Measurements from ENCODE around the gene RRM2.

RRM2 gene

GRCh38 chr2:10122500-10123280, at the start of gene RRM2 (continued):
- TF ChIP-seq, protein P1, sequence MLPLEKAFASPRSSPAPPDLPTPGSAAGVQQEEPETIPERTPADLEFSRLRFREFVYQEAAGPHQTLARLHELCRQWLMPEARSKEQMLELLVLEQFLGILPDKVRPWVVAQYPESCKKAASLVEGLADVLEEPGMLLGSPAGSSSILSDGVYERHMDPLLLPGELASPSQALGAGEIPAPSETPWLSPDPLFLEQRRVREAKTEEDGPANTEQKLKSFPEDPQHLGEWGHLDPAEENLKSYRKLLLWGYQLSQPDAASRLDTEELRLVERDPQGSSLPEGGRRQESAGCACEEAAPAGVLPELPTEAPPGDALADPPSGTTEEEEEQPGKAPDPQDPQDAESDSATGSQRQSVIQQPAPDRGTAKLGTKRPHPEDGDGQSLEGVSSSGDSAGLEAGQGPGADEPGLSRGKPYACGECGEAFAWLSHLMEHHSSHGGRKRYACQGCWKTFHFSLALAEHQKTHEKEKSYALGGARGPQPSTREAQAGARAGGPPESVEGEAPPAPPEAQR (tag by site-specific recombination; IDR thresholded peaks at IDR 0.05), result no peak
- no peak for TF ChIP-seq ZNF555 (tag by site-specific recombination; conservative IDR thresholded peaks at IDR 0.05)
- peak; percentile 68 for TF ChIP-seq KLF16 (tag by site-specific recombination; IDR thresholded peaks at IDR 0.05)
- no peak for TF ChIP-seq EGR2 (tag by site-specific recombination; IDR thresholded peaks at IDR 0.05; ENCODE audit: low read depth)
- TF ChIP-seq CTCF (tag by site-specific recombination; IDR thresholded peaks at IDR 0.05), result peak; percentile 87
- peak; percentile 33 for TF ChIP-seq ZIC2 (tag by site-specific recombination; IDR thresholded peaks at IDR 0.05)
- no peak for TF ChIP-seq ZNF837 (tag by site-specific recombination; IDR thresholded peaks at IDR 0.05)
- no peak for TF ChIP-seq ZFHX2 (tag by site-specific recombination; conservative IDR thresholded peaks at IDR 0.05)
- no peak for TF ChIP-seq ZNF280C (tag by site-specific recombination; IDR thresholded peaks at IDR 0.05)
- 0 out of 2 replicates have a peak, but pooled peaks have one; percentile 48 for TF ChIP-seq MEIS1 (CRISPR knock-in tag; IDR thresholded peaks at IDR 0.05; ENCODE audit: borderline replicate concordance)
- TF ChIP-seq ZNF654 (tag by site-specific recombination; IDR thresholded peaks at IDR 0.05; ENCODE audit: low read depth), result no peak
- no peak for TF ChIP-seq ZBTB21 (tag by site-specific recombination; IDR thresholded peaks at IDR 0.05)
- TF ChIP-seq PRDM6 (tag by site-specific recombination; IDR thresholded peaks at IDR 0.05), result no peak
- TF ChIP-seq, protein P2, sequence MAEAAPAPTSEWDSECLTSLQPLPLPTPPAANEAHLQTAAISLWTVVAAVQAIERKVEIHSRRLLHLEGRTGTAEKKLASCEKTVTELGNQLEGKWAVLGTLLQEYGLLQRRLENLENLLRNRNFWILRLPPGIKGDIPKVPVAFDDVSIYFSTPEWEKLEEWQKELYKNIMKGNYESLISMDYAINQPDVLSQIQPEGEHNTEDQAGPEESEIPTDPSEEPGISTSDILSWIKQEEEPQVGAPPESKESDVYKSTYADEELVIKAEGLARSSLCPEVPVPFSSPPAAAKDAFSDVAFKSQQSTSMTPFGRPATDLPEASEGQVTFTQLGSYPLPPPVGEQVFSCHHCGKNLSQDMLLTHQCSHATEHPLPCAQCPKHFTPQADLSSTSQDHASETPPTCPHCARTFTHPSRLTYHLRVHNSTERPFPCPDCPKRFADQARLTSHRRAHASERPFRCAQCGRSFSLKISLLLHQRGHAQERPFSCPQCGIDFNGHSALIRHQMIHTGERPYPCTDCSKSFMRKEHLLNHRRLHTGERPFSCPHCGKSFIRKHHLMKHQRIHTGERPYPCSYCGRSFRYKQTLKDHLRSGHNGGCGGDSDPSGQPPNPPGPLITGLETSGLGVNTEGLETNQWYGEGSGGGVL (tag by site-specific recombination; IDR thresholded peaks at IDR 0.05), result peak; percentile 35
- no peak for TF ChIP-seq ZNF354C (tag by site-specific recombination; IDR thresholded peaks at IDR 0.05; ENCODE audit: borderline replicate concordance, low read depth)
- TF ChIP-seq TCF7L2 (IDR thresholded peaks at IDR 0.05; ENCODE audit: borderline replicate concordance, low read depth, low read length), result no peak
- no peak for TF ChIP-seq ZNF223 (tag by site-specific recombination; IDR thresholded peaks at IDR 0.05)
- TF ChIP-seq ZNF777 (tag by site-specific recombination; IDR thresholded peaks at IDR 0.05; ENCODE audit: borderline replicate concordance), result 0 out of 2 replicates have a peak, but pooled peaks have one; percentile 24
- peak; percentile 81 for TF ChIP-seq ZBTB7A (tag by site-specific recombination; IDR thresholded peaks at IDR 0.05; ENCODE audit: low read depth)
- TF ChIP-seq, protein P3, sequence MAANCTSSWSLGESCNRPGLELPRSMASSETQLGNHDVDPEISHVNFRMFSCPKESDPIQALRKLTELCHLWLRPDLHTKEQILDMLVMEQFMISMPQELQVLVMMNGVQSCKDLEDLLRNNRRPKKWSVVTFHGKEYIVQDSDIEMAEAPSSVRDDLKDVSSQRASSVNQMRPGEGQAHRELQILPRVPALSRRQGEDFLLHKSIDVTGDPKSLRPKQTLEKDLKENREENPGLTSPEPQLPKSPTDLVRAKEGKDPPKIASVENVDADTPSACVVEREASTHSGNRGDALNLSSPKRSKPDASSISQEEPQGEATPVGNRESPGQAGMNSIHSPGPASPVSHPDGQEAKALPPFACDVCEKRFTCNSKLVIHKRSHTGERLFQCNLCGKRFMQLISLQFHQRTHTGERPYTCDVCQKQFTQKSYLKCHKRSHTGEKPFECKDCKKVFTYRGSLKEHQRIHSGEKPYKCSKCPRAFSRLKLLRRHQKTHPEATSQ (tag by site-specific recombination; IDR thresholded peaks at IDR 0.05), result 0 out of 2 replicates have a peak, but pooled peaks have one; percentile 28
- no peak for TF ChIP-seq ZNF202 (tag by site-specific recombination; IDR thresholded peaks at IDR 0.05; ENCODE audit: borderline replicate concordance)
- TF ChIP-seq ZNF404 (tag by site-specific recombination; IDR thresholded peaks at IDR 0.05), result no peak
- no peak for TF ChIP-seq ZNF292 (tag by site-specific recombination; IDR thresholded peaks at IDR 0.05; ENCODE audit: borderline replicate concordance, low read depth)
- no peak for TF ChIP-seq MZF1 (tag by site-specific recombination; IDR thresholded peaks at IDR 0.05; ENCODE audit: borderline replicate concordance)
- TF ChIP-seq SP3 (tag by site-specific recombination; IDR thresholded peaks at IDR 0.05), result no peak; the same call in none of the 2 replicates
- TF ChIP-seq ZSCAN16 (tag by site-specific recombination; IDR thresholded peaks at IDR 0.05), result no peak

All from HEK293 (cell line).